NAMALWA (cell line): ENCODE measurements around the gene CTXN2.

Experiments
- DNase-seq: peaks from one replicate; pipeline ENCODE4 v3.0.0-alpha.2; 2015; ENCODE audit warnings: low spot score

Gene CTXN2

GRCh38 chr15:48191574-48192225 lies at the start of gene CTXN2:
TSS of gene CTXN2 (plus strand) at chr15:48191665. CDS start at chr15:48201301, 9,636 bp downstream.
- DNase-seq: no peak

GRCh38 chr15:48143856-48144255 lies 47.6 kb upstream of the CTXN2 start:
- no peak for DNase-seq

- DNase-seq: no peak
Measured at GRCh38 chr15:48144889-48145288, 46.6 kb upstream of the CTXN2 start.

GRCh38 chr15:48145923-48146322 lies 45.5 kb upstream of the CTXN2 start:
- no peak for DNase-seq

GRCh38 chr15:48147358-48147757 lies 44.1 kb upstream of the CTXN2 start:
- DNase-seq: no peak

GRCh38 chr15:48149858-48150257 lies 41.6 kb upstream of the CTXN2 start:
- no peak for DNase-seq

- DNase-seq: no peak
Measured at GRCh38 chr15:48153526-48153925, 37.9 kb upstream of the CTXN2 start.

GRCh38 chr15:48168616-48169015 lies 22.8 kb upstream of the CTXN2 start:
- no peak for DNase-seq

- no peak for DNase-seq
Measured at GRCh38 chr15:48170981-48171380, 20.5 kb upstream of the CTXN2 start.

- no peak for DNase-seq
Measured at GRCh38 chr15:48175126-48175525, 16.3 kb upstream of the CTXN2 start.

GRCh38 chr15:48176112-48176511 lies 15.4 kb upstream of the CTXN2 start:
- DNase-seq: no peak

- DNase-seq: no peak
Measured at GRCh38 chr15:48176957-48177356, 14.5 kb upstream of the CTXN2 start.

GRCh38 chr15:48177383-48177765 lies 14.1 kb upstream of the CTXN2 start:
- no peak for DNase-seq

GRCh38 chr15:48177766-48178647 lies 13.5 kb upstream of the CTXN2 start, which contains the start of gene MYEF2:
TSS of gene MYEF2 (minus strand) at chr15:48178295. CDS start at chr15:48178237, 58 bp downstream.
- no peak for DNase-seq

- DNase-seq: no peak
Measured at GRCh38 chr15:48178648-48178931, 12.9 kb upstream of the CTXN2 start.

- no peak for DNase-seq
Measured at GRCh38 chr15:48182749-48183148, 8.7 kb upstream of the CTXN2 start.

- DNase-seq: no peak
Measured at GRCh38 chr15:48185529-48185928, 5.9 kb upstream of the CTXN2 start.

- no peak for DNase-seq
Measured at GRCh38 chr15:48186271-48186670, 5.2 kb upstream of the CTXN2 start.

- peak; percentile 26 for DNase-seq
Measured at GRCh38 chr15:48190932-48191573, 412 bp upstream of the CTXN2 start.

GRCh38 chr15:48202068-48202467 lies 10.6 kb downstream of the CTXN2 start:
- no peak for DNase-seq

GRCh38 chr15:48205981-48206380 lies 14.5 kb downstream of the CTXN2 start, which contains the start of gene SLC12A1:
TSS of gene SLC12A1 (plus strand) at chr15:48206302. CDS start at chr15:48207720, 1,418 bp downstream.
- DNase-seq: no peak

GRCh38 chr15:48221261-48221660 lies 29.8 kb downstream of the CTXN2 start:
- DNase-seq: no peak

- no peak for DNase-seq
Measured at GRCh38 chr15:48221885-48222284, 30.4 kb downstream of the CTXN2 start.
